ENCODE data around the gene KRT14. TPM values are rescaled to one million over a fixed set of nuclear protein-coding genes. Genes with fewer than 3 reads are reported as not detected.

Gene KRT14
- total and polyA plus RNA-seq, 2 experiments from 2014 or later: not detected

GRCh38 chr17:41589301-41589700, 2.6 kb upstream of the KRT14 start (continued):
- TF ChIP-seq ETS1 (IDR thresholded peaks at IDR 0.05) (no peak), NANOG (IDR thresholded peaks at IDR 0.05; ENCODE audit: borderline replicate concordance) (no peak), STAT1 (IDR thresholded peaks at IDR 0.05; ENCODE audit: unreplicated experiment) (no peak), CREB1 (CRISPR knock-in tag; IDR thresholded peaks at IDR 0.05; ENCODE audit: low read depth) (no peak), ZNF331 (CRISPR knock-in tag; IDR thresholded peaks at IDR 0.05; ENCODE audit: low read depth) (no peak), EZH2 (IDR thresholded peaks at IDR 0.05; ENCODE audit: low read depth, unreplicated experiment) (no peak), REST (IDR thresholded peaks at IDR 0.05; ENCODE audit: unreplicated experiment) (no peak), JUNB (IDR thresholded peaks at IDR 0.05; ENCODE audit: unreplicated experiment) (no peak)

GRCh38 chr17:41588126-41588810, 1.6 kb upstream of the KRT14 start:
- Histone ChIP-seq H3K79me2 (replicated peaks; ENCODE audit: insufficient read depth) (no peaks in the 10 kb centered on the region), H3K27me3 (ENCODE audit: insufficient read depth) (no peaks in the 10 kb centered on the region), H3K4me1 (ENCODE audit: insufficient read depth) (no peaks in the 10 kb centered on the region), H3K4me2 (no peak overlapping the region), H3K4me3 (no peak overlapping the region), H3K36me3 (ENCODE audit: insufficient read depth) (no peaks in the 10 kb centered on the region), H2AFZ (no peak overlapping the region), H3K9me2 (ENCODE audit: insufficient read depth) (no peaks in the 10 kb centered on the region), H3K27ac (ENCODE audit: low read depth) (no peak overlapping the region), H4K20me1 (replicated peaks; ENCODE audit: insufficient read depth) (no peaks in the 10 kb centered on the region), H3F3A (replicated peaks; ENCODE audit: low read depth) (no peaks in the 10 kb centered on the region)
- TF ChIP-seq STAT1 (IDR thresholded peaks at IDR 0.05; ENCODE audit: unreplicated experiment) (no peak), ETS1 (IDR thresholded peaks at IDR 0.05) (no peak), CREB1 (CRISPR knock-in tag; IDR thresholded peaks at IDR 0.05; ENCODE audit: low read depth) (no peak)
- no peak for ATAC-seq
- no peak overlapping the region for H3K27ac Mint-ChIP-seq
- peaks cover 6% of the 10 kb centered on the region for H3K27me3 Mint-ChIP-seq (ENCODE audit: insufficient read depth, low read depth, poor library complexity)
- H3K36me3 Mint-ChIP-seq (ENCODE audit: low read depth): no peaks in the 10 kb centered on the region; the same call in 2 of the 3 replicates
- no peaks in the 10 kb centered on the region; the same call in 2 of the 3 replicates for H3K9me3 Mint-ChIP-seq
- no peak overlapping the region for H3K4me3 Mint-ChIP-seq
- H3K4me1 Mint-ChIP-seq: peaks cover 4% of the 10 kb centered on the region
- DNase-seq (ENCODE audit: low spot score): no peak
